ENCODE results near the gene GNAS-AS1.

Gene GNAS-AS1

DNA sequence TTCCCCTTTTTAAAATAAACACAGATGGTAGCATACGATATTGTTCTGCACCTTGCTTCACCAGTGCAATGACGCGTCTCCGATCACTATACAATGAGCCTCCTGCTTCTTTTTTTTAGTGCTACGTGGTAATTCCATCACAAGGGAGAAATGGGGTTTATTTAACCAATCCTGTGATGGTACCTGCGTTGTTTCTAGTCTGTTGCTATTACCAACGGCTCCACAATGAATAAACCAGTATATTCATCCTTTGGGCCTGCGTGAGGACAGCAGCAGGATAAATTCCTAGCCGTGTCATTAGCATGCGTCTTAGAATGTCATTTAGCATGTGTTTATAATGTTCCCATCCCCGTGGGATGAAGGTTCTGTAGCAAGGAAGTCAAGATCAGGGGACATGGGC is 42.9 kb downstream of the GNAS-AS1 start:
- no peak for DNase-seq

DNA sequence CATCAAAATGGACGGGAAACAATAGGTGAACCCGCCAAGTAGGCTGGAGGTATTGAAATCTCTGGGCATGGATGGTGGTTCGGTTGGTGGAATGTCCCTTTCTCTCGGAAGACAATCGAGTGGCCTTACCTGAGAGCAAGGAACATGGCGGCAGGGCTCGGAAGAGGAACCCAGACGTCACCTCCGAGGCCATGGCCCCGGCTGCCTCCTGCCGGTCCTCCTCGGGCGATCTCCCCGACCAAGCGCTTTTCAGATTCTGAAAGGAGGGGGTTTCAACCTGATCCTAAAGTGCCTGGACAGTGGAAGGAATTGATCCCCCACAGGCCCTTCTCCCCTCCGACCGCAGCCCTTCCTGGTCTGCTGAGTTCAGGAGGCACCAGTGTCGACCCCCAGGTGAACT is 47.2 kb downstream of the GNAS-AS1 start:
- no peak for DNase-seq

DNA sequence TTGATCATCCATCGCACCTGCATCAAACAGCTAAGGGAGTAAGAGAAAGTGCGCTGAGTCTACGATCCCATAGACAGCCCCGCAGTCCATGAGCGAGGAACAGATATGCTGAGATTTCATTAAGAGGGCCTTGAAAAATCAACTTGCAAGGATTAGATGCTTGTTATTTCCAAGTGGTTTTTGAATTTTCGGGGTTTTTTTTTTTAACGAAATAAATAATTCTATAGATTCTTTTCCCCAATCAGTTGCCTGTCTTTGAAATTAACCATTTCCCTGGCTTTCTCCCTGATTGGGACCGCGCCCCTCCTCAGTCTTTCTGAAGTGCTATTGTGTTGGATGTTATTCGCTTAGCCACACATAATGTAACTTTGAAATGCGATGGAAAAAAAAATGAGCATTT is 48.6 kb downstream of the GNAS-AS1 start:
- no peak for DNase-seq

DNA sequence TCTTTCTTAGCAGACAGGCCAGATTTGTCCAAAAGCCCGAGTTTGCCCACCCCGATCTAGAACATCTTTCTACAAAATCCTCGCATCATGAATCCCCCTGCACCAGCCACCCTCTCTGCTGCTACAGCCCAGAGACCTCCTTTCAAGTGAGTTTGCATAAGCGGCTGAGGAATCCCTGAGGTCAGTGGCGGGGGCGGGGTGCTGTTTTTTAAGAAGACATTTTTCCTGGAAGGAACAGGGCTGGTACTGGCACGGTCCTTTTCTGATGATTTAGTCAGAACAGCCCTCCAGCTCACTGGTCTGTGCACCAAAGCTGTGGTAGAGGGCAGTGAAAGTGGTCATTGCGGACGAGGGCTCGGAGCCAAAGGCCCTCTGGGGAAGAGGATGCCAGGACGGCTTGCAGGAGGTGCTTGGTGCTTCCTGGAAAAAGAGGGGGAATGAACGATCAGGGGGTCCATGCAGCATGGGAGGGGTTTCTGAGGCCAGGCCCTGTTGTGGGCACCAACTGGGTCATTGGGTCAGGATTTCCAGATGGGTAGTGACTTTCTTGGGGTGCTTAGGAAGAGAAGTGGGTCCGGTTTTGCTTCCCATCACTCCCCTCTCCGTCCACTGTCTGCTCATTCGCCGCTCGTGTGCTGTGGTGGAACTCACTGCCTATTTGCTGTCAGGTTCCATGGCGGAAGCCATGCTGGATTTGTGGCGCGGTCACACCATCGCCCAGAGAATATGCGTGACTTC is 50.4 kb downstream of the GNAS-AS1 start:
- peak; percentile 74 for DNase-seq

DNA sequence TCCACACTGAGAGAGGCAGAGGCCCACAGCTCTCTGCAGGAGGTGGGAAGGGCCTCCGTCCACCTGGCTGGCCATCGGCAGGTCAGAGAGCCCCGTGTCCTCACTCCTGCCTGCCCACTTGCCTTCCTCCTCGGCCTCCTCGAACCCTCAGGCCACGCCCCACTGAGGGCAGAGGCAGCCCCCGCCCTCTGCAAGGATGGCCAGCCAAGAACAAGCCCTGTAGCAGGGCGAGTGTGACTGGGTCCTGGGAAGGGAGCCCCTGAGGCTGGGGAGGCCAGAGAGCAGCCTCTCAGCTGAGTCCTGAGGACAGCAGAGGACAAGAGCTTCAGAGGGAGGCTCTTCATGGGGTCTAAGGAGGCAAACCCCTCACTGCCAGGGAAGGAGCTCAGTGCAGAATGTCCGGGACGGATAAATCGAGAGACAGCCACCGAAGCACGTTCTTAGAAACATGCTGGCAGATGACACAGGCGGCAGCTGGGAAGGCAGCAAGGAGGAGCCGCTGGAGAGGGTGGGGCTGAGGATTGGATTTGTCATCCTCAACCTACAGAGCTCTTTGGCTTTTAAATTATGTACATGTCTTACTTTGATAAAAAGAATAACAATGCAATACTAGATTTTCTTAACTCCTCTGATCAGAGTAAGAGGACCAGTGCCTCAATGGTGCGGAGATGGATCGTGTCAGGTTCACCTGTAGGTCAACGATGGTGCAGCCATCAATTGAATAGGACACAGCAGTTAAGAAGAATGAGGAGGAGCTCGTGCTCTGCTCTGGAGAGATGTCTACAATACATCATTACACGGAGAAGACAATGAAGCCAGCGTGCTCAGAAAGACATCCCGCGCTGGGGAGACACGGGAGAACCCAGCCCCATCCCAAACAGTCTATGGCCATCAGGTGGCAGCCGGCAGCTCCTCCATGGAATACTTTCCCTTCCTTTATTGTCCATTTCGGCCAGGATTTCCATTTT is 53.0 kb downstream of the GNAS-AS1 start:
- DNase-seq, result no peak

DNA sequence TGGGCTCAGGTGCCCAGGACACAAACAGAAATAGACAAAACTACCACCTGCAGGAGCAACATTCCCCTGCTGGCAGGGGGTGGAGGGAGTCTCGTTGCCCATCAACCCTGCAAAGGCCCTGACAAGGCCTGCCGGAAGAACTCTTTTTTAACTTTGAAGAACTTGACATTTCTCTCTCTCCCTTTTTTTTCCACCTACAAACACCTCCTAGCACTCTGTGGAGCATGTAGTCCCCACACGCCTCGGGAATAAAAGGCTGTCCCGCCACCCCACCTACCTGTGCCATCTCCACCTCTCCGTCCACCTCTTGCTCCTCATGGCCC is 54.8 kb downstream of the GNAS-AS1 start:
- DNase-seq, result no peak

DNA sequence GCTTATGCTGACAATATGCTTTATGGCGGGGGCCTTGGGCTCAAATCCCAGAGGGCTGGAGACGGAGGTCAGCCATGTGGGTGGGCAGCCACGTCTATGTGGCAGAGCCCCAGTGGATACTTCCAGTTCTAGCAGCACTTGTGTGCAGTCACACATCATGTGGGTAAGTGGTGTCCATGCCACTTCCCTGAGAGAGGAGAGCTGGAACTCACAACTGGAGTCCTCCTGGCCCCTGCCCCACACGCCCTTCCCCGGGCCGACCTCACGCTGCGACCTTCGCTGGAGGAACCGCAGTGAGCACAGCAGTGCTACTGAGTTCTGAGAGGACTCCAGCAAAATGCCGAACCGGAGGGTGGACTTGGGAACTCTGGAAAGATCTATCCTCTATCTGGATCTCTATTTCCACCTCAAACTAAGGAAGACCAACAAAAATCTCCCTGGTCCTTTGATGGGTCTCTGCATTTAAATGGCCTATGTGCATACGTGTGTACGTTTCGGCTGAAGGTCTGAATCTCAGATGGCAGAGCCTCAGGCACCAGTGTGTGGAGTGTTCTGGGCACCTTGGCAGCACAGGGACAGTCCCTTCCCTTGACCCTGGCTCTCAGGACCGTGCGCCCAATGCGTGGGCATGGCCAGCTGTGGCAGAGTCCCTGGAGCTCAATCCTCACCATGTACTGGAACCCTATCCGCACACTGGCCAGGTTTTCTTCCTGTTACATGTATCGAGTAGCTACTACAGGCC is 55.4 kb downstream of the GNAS-AS1 start:
- DNase-seq, result no peak

DNA sequence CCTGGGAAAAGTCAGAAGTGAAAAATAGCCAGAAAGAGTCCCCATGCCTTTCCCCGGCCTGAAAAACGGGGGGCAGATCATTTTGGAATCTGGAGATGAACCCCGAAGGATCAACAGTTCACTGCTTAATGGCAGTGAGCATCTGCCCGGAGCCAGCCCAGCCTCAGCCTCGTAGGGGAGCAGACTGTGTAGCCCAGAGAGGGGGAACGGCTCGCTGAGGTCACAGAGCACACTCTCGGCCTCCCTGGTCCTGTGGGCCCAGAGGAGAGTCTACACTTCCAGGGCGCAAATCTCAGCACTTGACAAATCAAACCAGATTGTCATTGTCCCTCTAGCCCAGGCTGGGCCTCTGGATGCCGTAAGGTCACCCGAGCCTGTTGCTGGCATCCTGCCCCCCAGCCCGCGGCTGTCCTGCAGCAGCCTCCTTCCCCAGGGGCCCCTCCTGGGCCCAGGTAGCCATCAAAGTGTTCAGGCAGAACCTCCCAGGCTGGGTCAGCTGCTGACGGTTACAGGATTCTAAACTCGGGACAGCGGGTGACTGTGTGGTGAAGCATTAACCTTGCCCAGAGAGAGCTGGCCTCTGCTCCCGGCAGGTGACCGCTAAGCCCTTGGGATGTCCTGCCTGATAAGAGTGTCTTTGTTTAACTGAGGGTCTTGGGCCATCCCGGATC is 56.1 kb downstream of the GNAS-AS1 start:
- DNase-seq, result no peak

DNA sequence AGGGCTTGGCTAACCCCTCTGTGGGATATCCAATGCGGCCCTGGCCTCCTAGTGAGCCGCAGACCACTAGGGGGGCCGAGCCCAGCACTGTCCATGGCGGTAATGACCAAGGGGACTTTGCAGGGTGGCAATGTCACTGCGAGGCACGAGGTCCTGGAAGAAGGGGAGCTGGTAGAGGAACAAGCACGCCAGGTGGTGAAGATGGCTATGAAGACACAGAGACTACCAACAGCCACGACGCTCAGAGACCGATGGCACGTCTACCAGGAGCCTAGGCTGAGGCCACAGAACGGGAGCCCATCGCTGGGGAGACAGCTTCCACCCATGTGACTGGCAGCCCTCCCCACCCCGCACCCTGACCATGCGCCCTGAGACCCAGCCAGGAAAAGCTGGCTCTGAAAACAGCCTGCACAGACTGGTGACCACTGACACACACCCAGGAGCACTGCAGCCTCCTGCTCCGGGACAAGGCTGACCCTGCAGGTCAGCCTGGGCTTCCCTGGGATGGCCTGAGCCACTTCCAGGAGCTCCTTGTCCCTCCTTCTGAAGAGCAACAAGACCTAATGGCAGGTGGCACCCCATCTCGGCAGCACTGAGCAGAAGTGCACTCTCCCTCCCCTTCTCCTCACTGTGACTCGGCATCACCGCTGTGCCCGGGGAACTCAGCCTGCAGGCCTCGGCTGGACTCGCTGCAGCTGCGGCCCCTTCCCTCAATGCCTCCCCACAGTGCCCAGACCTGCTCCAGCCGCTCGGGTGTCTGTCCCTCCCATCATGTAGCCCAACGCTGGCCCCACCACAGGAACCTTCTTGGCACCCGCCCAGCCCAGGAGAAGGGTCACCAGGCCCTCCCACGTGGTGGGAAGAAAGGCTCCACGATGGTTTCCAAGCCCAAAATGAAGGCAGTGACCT is 56.9 kb downstream of the GNAS-AS1 start:
- DNase-seq, result no peak

DNA sequence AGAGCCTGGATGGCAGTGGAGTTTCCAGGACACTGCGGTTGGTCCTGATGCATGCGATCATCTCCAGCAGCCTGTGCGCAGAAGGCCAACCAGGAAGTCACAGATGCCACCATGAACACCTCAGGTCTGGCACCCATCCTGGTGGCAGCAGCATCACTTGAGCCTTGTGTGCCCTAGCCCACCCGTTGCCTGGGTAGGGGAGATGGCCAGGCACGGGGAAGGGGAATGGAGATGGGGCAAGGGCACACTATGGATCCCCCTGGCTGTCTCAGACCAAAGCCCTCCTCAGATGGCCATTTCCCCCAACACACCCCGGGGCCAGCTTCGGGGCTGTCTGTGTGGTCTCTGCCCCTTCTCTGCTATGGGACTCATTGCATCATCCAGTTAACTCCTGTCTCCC is 58.3 kb downstream of the GNAS-AS1 start:
- DNase-seq, result no peak

DNA sequence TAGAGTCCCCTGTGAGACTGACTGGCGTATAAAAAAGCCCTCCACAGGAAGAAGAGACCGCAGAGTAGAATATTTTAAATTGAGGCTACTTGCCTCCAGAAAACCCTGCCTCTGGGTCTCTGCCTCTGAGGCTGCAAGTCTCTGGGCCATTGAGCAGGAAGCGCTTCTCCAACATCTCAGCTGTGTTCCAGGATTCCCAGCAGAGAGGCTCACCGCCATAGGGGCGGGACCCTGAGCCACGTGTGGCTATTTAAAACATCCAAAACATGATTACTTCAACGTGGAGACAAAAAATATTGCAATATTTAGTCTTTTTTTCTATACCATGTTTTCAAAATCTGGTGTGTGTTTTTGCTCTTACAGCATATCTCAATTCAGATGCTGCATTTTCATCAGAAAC is 59.4 kb downstream of the GNAS-AS1 start:
- peak; percentile 84 for DNase-seq

DNA sequence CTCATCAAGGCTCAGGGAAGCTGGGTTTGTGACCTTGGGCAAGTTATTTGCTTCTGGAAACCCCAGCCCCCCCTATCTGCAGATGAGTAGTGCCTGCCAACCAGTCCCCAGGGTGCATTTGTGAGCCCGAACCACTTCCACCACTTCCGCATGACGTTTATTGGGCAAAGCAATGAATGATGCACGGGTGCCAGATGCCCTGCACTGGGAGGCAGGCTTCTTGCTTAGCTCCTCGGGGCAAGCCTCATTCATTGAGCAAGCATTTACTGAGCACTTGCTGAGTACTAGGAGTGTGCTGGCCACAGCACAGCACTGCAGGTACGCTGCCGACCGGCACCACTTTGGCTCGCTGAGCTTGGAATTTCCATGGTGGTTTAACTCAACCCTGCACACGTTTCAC is 60.2 kb downstream of the GNAS-AS1 start:
- no peak for DNase-seq

DNA sequence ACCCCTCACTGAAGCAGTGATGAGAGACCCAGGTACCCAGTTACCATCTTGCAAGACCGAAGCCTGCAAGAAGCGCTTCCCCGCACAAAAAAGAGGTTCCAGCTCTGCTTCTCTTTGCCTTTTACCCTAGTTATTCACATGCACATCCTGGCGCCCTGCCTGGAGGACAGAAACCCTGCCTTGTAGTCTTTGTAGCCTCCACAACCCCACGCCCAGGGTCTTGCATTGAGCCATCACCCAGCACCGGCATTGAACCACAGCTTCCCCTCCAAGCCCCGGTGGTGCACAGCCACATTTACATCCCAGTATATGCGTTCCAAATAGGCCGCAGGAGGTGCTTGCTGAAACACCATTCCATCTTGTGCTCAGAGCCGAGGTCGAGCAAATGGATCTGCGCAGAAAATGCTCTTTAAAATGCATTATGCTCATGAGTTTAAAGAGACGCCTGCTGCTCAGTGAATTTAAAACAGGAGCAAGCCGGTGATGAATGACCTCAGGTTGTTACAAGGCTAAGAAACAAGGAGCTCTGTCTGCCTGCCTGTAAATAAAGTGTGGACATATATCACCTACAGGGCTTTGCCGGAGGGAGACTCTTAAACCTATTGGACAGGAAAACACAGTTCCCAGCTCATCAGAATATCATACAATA is 61.7 kb downstream of the GNAS-AS1 start:
- DNase-seq, result no peak

DNA sequence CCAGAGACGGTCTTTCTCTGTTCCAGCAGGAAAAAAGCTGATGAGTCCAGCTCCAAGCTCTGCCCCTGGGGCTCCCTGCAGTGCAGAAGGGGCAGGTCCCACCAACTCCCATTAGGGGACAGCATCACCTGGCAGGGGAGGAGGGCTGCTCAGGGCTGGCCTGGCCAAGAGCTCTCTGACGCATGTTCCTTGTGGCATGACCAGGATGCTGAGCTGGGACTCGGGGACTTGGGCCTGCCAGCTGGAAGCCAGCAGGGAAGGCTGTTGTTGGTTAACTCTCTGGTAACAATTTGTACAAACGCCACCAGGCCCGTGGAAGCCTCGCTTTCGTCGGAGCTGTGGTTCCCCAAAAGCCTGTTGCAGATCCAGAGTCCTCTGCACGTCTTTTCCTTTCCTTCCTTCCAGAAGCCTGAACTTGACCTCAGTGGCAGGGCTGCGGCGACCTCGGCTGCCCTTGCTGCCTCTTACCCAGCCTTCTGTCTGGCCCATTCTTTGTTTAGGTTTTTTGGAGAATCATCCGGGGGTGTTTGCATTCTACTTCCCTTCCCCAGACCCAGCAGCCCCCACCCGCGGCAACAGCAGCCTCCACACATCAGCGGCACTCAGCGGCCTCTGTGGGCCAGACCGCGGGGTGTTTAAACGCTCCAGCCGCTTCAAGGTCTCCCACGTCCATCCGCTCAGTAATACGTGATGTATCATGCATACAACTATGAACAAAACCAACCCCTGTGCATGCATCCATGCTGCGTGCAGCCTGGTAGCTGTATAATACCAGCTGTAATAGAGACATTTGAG is 63.3 kb downstream of the GNAS-AS1 start:
- DNase-seq, result no peak

DNA sequence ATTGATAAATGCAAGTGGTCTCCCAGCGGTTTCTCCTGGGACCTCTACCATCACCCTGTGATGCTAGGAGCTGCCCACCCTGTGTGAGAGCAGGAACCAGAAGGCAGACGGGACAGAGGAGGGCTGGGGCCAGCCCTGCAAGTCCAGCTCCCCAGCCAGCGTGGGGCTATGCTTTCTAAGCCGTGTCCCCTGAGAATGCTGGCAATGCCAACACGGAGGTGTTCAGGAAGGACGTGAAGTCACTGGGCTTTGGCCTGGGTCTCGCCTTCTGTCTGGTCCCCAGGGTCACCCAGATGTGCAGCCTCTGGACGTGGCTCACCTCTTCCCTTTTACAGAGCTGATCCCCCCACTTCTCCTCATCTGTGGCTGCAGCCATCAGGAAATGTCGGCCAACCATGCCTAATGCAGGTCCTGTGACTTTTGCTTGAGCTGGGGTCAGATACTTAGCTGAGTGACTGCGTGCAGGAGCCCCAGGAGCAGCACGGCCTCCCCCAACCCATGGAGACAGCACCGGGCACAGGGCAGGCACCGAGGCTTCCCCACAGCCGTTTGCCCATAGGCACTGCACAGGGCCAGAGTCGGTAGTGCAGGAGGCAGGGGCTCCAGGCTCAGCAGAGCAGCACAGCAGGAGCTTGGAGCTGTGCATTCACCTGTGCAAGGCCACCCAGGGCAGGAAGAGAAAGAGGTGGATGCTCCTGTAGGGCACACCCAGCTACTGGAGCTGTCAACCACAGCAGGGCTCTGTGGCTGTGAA is 66.2 kb downstream of the GNAS-AS1 start:
- DNase-seq, result no peak

DNA sequence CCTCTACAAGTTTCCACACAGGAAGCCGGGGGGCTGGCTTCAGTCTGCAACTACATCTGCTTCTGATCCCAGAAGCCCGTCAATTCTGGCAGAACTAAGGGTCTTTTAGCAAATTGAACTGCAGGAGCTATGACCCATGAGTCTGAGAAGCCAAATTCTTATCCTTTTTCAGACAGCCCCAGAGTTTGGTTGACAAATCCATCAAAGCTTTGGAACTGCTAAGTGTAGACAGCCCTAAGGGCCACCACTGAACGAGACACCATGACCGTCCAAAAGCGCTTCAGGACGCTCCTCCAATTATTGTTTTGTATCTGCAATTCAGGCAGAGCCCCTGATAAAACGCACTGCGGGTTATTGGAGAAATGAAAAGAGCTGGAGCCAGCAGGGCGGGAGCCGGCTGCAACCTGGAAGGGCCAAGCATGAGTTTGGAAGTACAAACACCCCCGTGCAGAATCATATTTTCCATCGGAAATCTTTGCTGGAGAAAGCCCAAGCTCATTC is 67.1 kb downstream of the GNAS-AS1 start:
- DNase-seq, result peak; percentile 94

DNA sequence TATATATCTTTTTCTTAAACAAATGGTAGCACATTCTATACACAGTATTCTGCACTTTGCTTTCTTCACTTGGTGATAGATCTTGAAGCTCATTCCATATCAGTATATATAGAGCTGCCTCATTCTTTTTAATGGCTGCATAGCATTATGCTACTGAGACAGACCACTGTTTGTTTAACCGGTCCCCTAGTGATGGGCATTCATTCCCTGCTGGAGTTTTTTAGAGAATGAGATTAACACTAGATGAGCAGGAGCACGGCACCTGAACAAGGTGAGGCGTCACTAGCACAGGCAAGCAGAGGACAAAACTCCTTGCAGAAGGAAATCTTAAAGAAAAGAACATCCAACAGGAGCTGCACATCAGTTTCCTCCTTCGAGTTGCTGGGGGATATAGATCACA is 69.6 kb downstream of the GNAS-AS1 start:
- DNase-seq, result no peak

DNA sequence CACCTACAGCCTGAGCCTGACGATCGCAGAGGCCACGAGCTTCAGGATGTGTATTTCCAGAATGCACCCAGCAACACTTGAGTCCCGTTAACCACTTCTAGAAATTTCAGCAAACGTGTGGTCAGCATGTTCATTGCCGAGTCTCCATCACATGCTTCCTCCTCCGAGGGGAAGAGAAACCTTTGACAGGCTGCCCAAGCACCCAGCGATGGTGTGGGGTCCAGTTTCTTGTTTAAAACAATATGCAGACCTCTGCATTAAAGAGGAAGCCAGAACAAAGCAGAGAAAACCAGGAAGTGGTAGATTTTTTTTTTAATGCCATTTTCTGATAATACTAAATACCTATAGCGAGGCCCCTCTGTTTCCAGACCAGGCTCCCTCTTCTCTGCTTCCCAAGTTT is 71.9 kb downstream of the GNAS-AS1 start:
- DNase-seq, result no peak

DNA sequence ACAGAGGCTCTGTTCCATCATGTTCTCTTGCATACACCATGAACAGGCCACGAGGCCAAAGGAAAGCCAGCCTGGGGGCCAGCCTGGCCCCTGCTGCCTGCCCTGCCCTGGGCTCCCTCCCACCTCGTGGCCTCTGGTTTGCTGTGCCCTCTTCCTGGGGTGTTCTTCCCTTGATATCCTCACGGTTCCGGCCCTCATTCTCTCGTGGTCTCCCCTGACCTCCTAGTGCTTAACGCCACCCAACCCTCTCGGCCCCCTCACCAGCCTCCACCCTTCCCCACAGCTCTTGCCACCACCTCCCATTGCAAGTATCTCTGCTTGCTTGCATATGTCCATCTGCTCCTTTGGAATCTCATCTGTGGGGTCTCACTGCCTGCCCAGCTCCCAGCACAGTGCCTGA is 73.0 kb downstream of the GNAS-AS1 start:
- no peak for DNase-seq

DNA sequence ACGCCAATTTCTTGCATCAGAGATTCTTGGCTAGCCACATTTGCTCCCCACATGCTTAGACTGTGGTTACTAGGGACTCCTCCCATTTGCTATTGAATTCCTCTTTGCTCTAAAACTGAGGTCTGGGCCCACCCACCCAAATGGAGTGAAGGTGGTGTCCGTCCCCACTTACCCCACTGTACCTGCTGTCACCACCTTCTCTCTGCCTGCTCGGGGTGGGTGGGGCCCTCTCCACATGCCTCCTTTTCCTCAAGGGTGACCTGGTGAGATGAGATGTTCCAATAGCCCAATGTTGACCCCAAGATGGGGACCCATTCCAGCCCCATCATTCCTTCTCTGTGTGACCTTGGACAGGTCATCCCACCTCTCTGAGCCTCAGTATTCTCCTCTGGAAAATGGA is 74.6 kb downstream of the GNAS-AS1 start:
- no peak for DNase-seq

Data from femur (tissue), 1 donor.